GM12878 (cell line): ENCODE data around the gene ACSL4. TPM values are rescaled to one million over a fixed set of nuclear protein-coding genes. Genes with fewer than 3 reads are reported as not detected.
A peak's percentile ranks its signal among the peaks of the same experiment; 100 is the strongest.

Experiments used
- ATAC-seq: fragments of 200-7000 bp; cut with Tn5 transposase; 3 replicates; pipeline ENCODE4 v1.9.1; 2020; ENCODE audit warnings: mild to moderate bottlenecking, moderate library complexity
- BruUV-seq: library from RNA; stranded (reverse); fragments of 400-500 nt; replicated peaks from 2 replicates; lab custom pipeline; 2021; lab: Mats Ljungman, UMichigan
- CTCF ChIA-PET: fragments of 300-600 bp; sonication (Branson Sonifier 250); formaldehyde crosslinking; extraction: SDS; loops from one replicate; lab custom pipeline; 2021; ENCODE audit warnings: inconsistent platforms; lab: Yijun Ruan, JAX
- POLR2A ChIA-PET: fragments of 350-600 bp; formaldehyde crosslinking; extraction: SDS; loops from one replicate; lab custom pipeline; 2021; ENCODE audit warnings: inconsistent platforms; lab: Charles Lee
- RAD21 ChIA-PET: fragments of 300-600 bp; sonication (Branson Sonifier 250); formaldehyde crosslinking; loops from one replicate; lab custom pipeline; 2023; ENCODE audit warnings: antibody characterized with exemption; ENCODE audit not compliant: unreplicated experiment; lab: Charles Lee
- SMC1A ChIA-PET: fragments of 300-600 bp; sonication (Branson Sonifier 250); formaldehyde crosslinking; loops from one replicate; lab custom pipeline; 2023; ENCODE audit not compliant: unreplicated experiment, uncharacterized antibody; lab: Charles Lee
- DNase-seq: peaks from one replicate; pipeline ENCODE4 v3.0.0-alpha.2; 2011; ENCODE audit warnings: low read depth, low spot score
- FAIRE-seq: peaks from 3 replicates; lab custom pipeline; 2011; peaks lifted over from hg19 to GRCh38; lab: Jason Lieb, UNC
- H2AFZ ChIP-seq: 2 replicates; pipeline ENCODE4 v1.6.0; 2011; ENCODE audit warnings: low read depth, low read length, control low read depth; ENCODE audit not compliant: control insufficient read depth
- H3K27ac ChIP-seq: 2 replicates; pipeline ENCODE4 v1.5.1; 2011; ENCODE audit warnings: control low read depth; ENCODE audit not compliant: control insufficient read depth, insufficient read depth
- H3K27me3 ChIP-seq, 2 experiments: replicated peaks in 1 of 2; 2 replicates each; pipeline versions ENCODE4 v1.6.0 to v1.6.1; 2011; ENCODE audit warnings: low read length in 1 of 2; ENCODE audit not compliant: control insufficient read depth in 2 of 2, insufficient read depth in 2 of 2
- H3K36me3 ChIP-seq, 2 experiments: 2 replicates each; pipeline ENCODE4 v1.5.1; 2011; ENCODE audit warnings: low read length in 1 of 2; ENCODE audit not compliant: control insufficient read depth in 2 of 2, insufficient read depth in 2 of 2
- H3K4me1 ChIP-seq: 2 replicates; pipeline ENCODE4 v1.6.1; 2011; ENCODE audit warnings: mild to moderate bottlenecking, low read length, moderate library complexity, mixed read lengths; ENCODE audit not compliant: control insufficient read depth, insufficient read depth
- H3K4me2 ChIP-seq: 2 replicates; pipeline ENCODE4 v1.6.0; 2011; ENCODE audit warnings: control low read depth; ENCODE audit not compliant: control insufficient read depth, insufficient read depth
- H3K4me3 ChIP-seq: fragments of 200-600 bp; sonication (generic); 2 replicates; pipeline ENCODE4 v1.5.1; 2016
- H3K79me2 ChIP-seq: 2 replicates; pipeline ENCODE4 v1.6.0; 2011; ENCODE audit warnings: low read length; ENCODE audit not compliant: control insufficient read depth, insufficient read depth
- H3K9ac ChIP-seq: 2 replicates; pipeline ENCODE4 v1.8.0; 2011; ENCODE audit warnings: low read length, control low read depth, mixed read lengths; ENCODE audit not compliant: control insufficient read depth, insufficient read depth
- H3K9me3 ChIP-seq: replicated peaks from 3 replicates; pipeline ENCODE4 v1.5.1; 2011; ENCODE audit warnings: mild to moderate bottlenecking, low read length; ENCODE audit not compliant: control insufficient read depth, insufficient read depth
- H4K20me1 ChIP-seq: 2 replicates; pipeline ENCODE4 v1.6.0; 2011; ENCODE audit not compliant: control insufficient read depth, insufficient read depth
- ASH2L ChIP-seq: fragments of 300-600, 200-600 bp; sonication (generic); IDR thresholded peaks from 2 replicates; pipeline ENCODE4 v1.6.1; 2017; ENCODE audit warnings: low read depth, mild to moderate bottlenecking, borderline replicate concordance
- BMI1 ChIP-seq: fragments of 450-650 bp; IDR thresholded peaks from 2 replicates; pipeline ENCODE4 v1.6.1; 2016; ENCODE audit warnings: mild to moderate bottlenecking, moderate library complexity, borderline replicate concordance
- NFYA ChIP-seq: IDR thresholded peaks from 2 replicates; pipeline ENCODE4 v1.6.1; 2011; ENCODE audit warnings: low read depth, mild to moderate bottlenecking, low read length, improper control_type of control experiment, borderline replicate concordance
- RBBP5 ChIP-seq: fragments of 200-600 bp; sonication (generic); conservative IDR thresholded peaks from 2 replicates; pipeline ENCODE4 v1.6.1; 2016
- RUNX3 ChIP-seq: IDR thresholded peaks from 2 replicates; pipeline ENCODE4 v1.6.1; 2012; ENCODE audit warnings: low read length, inconsistent platforms
- WGBS: methylation state at CpG from one replicate; pipeline ENCODE4 v1.1.6; 2016; ENCODE audit warnings: low lambda C conversion rate; ENCODE audit not compliant: insufficient replicate concordance, insufficient coverage; ENCODE audit errors: missing lambda C conversion rate; 5-methylcytosine and 5-hydroxymethylcytosine counted together
- in situ Hi-C: fragments of 300-500 bp; cut with MboI; formaldehyde crosslinking; loops from 9 replicates; pipeline ENCODE4 v1.14.3; 2018; ENCODE audit warnings: mixed read lengths
- intact Hi-C: fragments of 100-400 bp; cut with micrococcal nuclease; formaldehyde crosslinking; loops from one replicate; pipeline ENCODE4 v1.14.2; 2022; ENCODE audit not compliant: unreplicated experiment
- polyA plus RNA-seq, 11 experiments: library from polyadenylated mRNA; depleted of rRNA in 4 of 11; unstranded in 6 of 11; stranded (reverse) in 5 of 11; fragments of >200 nt; fragmentation: Nextera tagmentation in 4 of 11; fragmentation: Illumina TruSeq in 1 of 11; extraction: Ambion mirVana in 4 of 11; extraction: Trizol in 1 of 11; gene quantifications; 1 replicate in 1 of 11; 2 replicates in 10 of 11; pipeline versions ENCODE4 v1.2.1 to v1.2.3, GENCODE V29; 2011 to 2016; ENCODE audit warnings: inconsistent platforms in 2 of 11, missing spikeins in 2 of 11, low read depth in 1 of 11
- total RNA-seq, 4 experiments: library from RNA; depleted of rRNA in 3 of 4; stranded (reverse); fragments of >200 nt in 3 of 4; fragmentation: Illumina TruSeq in 1 of 4; extraction: Trizol in 1 of 4; gene quantifications; 2 replicates each; pipeline versions ENCODE4 v1.2.1 to v1.2.3, GENCODE V29; 2013 to 2021
- TF ChIP-seq, protein P1 (sequence below): fragments of 450-650 bp; IDR thresholded peaks from 2 replicates; pipeline ENCODE4 v1.6.1; 2018; ENCODE audit warnings: mild to moderate bottlenecking, low read depth, moderate library complexity; ENCODE audit not compliant: partially characterized antibody

Gene ACSL4
- total and polyA plus RNA-seq, 10 of the 15 experiments (the other 5 are each of a cell fraction or from before 2014, with no cell fraction given) = 20.7 to 66.6 (median 45.4) TPM

DNA sequence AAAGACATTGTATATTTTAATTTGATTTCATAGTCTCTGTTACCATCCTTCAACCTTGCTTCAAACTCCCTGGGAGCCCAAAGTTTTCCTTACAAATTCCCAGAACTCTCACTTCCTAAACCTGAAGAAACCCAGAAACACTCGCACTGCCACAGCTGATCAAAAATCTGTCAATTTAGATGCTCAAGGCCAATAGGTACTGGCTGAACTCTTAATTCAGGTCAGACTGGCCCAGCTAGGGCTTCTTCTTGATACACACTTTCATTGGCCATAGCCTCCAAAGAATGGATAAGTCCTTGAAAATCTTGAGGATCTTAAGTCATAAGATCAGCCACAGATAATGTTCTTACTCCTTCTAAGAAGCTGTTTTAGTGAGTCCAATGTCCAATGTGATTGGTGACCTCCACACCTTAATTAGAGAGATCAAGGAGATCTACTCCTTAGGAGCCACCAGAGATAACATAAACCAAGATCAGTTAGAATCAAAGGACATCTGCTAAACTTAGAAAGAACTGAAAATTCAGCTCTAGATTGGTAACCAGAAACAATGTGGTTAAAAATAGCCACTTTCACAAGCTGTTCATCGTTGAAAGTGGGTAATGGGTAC, 51.5 kb downstream of the ACSL4 start:
- FAIRE-seq = no peak
- no peaks in the 10 kb centered on the region for H3K4me1 ChIP-seq
- H3K36me3 ChIP-seq = peaks cover 0 to 4% of the 10 kb centered on the region in 2 experiments; a peak in 2 of 4 replicates
- intact Hi-C loops = no loop called here
- H3K4me2 ChIP-seq = no peak overlapping the region
- ChIA-PET POLR2A (interaction anchor here (0.6 to 0.7 kb wide), 2 partner anchors 55 to 140 kb away, joined by 3 to 5 read pairs; no protein-coding TSS in a partner anchor), RAD21 (interaction anchor here (0.9 to 1.2 kb wide), 2 partner anchors 16 to 197 kb away, joined by 4 read pairs; no protein-coding TSS in a partner anchor), SMC1A (interaction anchor here (0.9 to 2.1 kb wide), 5 partner anchors 8 to 175 kb away, joined by 3 to 9 read pairs (median 4); no protein-coding TSS in a partner anchor), CTCF (interaction anchor here (0.7 to 1.9 kb wide), 6 partner anchors 41 to 209 kb away, joined by 3 to 10 read pairs (median 4); no protein-coding TSS in a partner anchor)
- H4K20me1 ChIP-seq = no peaks in the 10 kb centered on the region
- H3K9me3 ChIP-seq = no peaks in the 10 kb centered on the region
- TF ChIP-seq BMI1 (no peak), RUNX3 (peak; percentile 6; the same call in 1 of the 2 replicates)
- H3K9ac ChIP-seq = no peak overlapping the region
- H3K27me3 ChIP-seq = no peaks in the 10 kb centered on the region
- 0 out of 2 replicates have a peak overlapping the region, but pooled peaks have one; percentile 39 for H3K27ac ChIP-seq
- H3K79me2 ChIP-seq = peaks cover 2% of the 10 kb centered on the region; the same call in 1 of the 2 replicates
- no peak; the same call in 2 of the 3 replicates for ATAC-seq
- BruUV-seq = no TSS peak
- in situ Hi-C loops = no loop called here
- no peak for DNase-seq
- H2AFZ ChIP-seq = no peak overlapping the region
- 27% methylated on average over 2 of the region's 2 CpGs for WGBS
- no peak overlapping the region for H3K4me3 ChIP-seq

DNA sequence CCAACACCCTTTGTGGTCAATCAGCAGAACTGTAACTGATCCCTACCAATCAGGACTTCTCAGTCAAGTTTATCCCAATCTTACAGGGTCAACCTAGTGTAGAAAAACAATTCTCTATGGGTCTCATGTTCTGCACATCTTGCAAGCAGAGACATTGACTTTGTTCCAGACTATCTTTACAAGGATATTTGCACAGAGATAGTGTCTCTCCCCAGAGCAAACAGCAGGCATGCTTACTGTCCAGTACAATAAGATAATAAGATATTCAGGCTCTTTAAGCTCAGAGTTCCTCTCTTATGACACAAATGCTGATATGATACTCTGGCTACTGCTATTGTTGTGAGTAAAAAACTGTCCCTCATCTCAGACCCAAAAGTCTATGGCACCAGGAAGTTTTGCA, 53.2 kb downstream of the ACSL4 start:
- H3K36me3 ChIP-seq = peaks cover 0 to 4% of the 10 kb centered on the region in 2 experiments; a peak in 2 of 4 replicates
- SMC1A ChIA-PET = interaction anchor here (2.7 kb wide), 1 partner anchor 25 kb away, joined by 12 read pairs; no protein-coding TSS in a partner anchor
- POLR2A ChIA-PET = interaction anchor here (0.5 kb wide), 1 partner anchor 201 kb away, joined by 3 read pairs; no protein-coding TSS in a partner anchor
- ATAC-seq (no peak), DNase-seq (no peak), FAIRE-seq (no peak)
- in situ Hi-C loops (no loop called here), intact Hi-C loops (no loop called here)
- no TSS peak for BruUV-seq
- H3K4me3 ChIP-seq = no peak overlapping the region
- CTCF ChIA-PET = interaction anchor here (1.0 to 1.8 kb wide), 2 partner anchors 33 to 211 kb away, joined by 3 to 6 read pairs; no protein-coding TSS in a partner anchor
- no peaks in the 10 kb centered on the region for H3K4me1 ChIP-seq
- H4K20me1 ChIP-seq = no peaks in the 10 kb centered on the region
- no peak overlapping the region for H3K4me2 ChIP-seq
- H3K79me2 ChIP-seq = peaks cover 2% of the 10 kb centered on the region; the same call in 1 of the 2 replicates
- H3K9ac ChIP-seq = no peak overlapping the region
- no peak overlapping the region for H2AFZ ChIP-seq
- no peak for TF ChIP-seq RBBP5
- no peak for TF ChIP-seq ASH2L
- no peak for TF ChIP-seq NFYA
- TF ChIP-seq, protein P1, sequence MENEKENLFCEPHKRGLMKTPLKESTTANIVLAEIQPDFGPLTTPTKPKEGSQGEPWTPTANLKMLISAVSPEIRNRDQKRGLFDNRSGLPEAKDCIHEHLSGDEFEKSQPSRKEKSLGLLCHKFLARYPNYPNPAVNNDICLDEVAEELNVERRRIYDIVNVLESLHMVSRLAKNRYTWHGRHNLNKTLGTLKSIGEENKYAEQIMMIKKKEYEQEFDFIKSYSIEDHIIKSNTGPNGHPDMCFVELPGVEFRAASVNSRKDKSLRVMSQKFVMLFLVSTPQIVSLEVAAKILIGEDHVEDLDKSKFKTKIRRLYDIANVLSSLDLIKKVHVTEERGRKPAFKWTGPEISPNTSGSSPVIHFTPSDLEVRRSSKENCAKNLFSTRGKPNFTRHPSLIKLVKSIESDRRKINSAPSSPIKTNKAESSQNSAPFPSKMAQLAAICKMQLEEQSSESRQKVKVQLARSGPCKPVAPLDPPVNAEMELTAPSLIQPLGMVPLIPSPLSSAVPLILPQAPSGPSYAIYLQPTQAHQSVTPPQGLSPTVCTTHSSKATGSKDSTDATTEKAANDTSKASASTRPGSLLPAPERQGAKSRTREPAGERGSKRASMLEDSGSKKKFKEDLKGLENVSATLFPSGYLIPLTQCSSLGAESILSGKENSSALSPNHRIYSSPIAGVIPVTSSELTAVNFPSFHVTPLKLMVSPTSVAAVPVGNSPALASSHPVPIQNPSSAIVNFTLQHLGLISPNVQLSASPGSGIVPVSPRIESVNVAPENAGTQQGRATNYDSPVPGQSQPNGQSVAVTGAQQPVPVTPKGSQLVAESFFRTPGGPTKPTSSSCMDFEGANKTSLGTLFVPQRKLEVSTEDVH = no peak
- no peak overlapping the region for H3K27ac ChIP-seq
- H3K27me3 ChIP-seq = no peaks in the 10 kb centered on the region
- no peaks in the 10 kb centered on the region for H3K9me3 ChIP-seq
- RAD21 ChIA-PET = interaction anchor here (1.1 kb wide), 1 partner anchor 177 kb away, joined by 3 read pairs; no protein-coding TSS in a partner anchor
